HG03175 (cell line): ENCODE data around the gene GPLD1.
"Not testable (repeated sequence)": the region's sequence is repeated elsewhere in the genome, so short reads cannot be mapped to it uniquely, and the experiment has no call there.

Source experiments
- ATAC-seq: cut with Tn5 transposase; IDR thresholded peaks from one replicate; pipeline ENCODE4 v1.9.1; 2021; ENCODE audit warnings: mild to moderate bottlenecking, moderate library complexity; ENCODE audit not compliant: unreplicated experiment

The GPLD1 gene

GRCh38 chr6:24489470-24489869, at the start of gene GPLD1:
Gene GPLD1, minus strand, starts transcription at chr6:24489578. Its CDS starts 67 bp downstream, at chr6:24489511.
- ATAC-seq, result no peak

DNA sequence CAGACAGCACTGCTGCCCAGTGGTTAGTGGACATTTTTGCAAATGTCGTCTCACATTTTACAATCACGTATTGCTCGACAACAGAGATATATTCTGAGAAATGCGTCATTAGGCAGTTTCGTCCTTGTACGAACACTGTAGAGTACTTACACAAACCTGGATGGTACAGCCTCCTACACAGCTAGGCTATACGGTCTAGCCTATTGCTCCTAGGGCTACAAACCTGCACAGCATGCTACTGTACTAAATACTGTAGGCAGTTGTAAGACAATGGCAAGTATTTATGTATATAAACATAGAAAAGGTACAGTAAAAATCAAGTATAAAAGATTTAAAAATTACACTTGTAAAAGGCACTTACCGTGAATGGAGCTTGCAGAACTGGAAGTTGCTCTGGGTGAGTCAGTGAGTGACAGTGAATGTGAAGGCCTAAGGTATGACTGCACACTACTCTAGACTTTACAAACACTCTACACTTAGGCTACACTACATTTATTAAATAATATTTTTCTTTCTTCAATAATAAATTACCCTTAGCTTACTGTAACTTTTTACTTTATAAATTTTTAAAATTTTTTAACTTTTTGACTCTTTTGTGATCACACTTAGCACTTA, 48.5 kb upstream of the GPLD1 start:
- ATAC-seq, result no peak

- no peak for ATAC-seq
These were observed 47.8 kb upstream of the GPLD1 start for GRCh38 chr6:24537082-24537699.

- no peak for ATAC-seq
These were observed 47.1 kb upstream of the GPLD1 start for GRCh38 chr6:24536466-24536865.

DNA sequence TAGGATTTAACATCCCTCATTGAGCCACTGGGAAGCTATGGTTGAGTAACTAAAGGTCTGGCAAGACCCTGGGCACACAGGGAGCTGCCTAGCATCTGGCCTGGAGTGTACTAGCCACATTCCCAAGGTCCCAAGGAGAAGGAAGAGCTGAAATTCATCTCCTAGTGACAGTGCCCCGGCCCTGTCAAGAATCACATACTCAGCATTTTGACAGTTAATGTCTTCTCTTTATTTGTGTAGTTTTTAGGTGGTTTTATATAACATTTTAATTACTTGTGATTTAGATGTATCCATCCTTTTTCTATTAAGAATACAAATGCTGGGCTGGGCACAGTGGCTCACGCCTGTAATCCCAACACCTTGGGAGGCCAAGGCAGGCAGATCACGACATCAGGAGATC, 45.8 kb upstream of the GPLD1 start:
- no peak for ATAC-seq

DNA sequence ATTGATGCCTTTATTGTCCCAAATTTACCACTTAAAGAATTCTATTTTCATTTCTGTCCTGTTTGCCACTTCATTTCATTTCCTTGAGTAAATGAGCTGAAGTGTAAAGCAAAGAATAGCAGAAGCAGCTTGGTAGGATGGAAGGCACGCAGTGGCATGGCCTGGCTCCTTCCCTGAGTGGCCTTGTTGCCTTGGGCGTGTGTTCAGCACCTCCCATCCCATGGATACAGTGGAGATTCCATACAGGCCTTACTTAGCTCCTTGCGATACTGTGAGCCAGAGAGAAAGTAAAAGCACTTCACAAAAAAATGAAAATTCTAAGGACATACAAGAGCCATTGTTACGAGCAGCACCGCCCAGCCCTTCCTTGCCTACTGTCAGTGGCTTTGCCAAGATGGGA, 45.0 kb upstream of the GPLD1 start:
- ATAC-seq, result no peak

GRCh38 chr6:24529985-24530384, 40.6 kb upstream of the GPLD1 start:
- ATAC-seq, result no peak

DNA sequence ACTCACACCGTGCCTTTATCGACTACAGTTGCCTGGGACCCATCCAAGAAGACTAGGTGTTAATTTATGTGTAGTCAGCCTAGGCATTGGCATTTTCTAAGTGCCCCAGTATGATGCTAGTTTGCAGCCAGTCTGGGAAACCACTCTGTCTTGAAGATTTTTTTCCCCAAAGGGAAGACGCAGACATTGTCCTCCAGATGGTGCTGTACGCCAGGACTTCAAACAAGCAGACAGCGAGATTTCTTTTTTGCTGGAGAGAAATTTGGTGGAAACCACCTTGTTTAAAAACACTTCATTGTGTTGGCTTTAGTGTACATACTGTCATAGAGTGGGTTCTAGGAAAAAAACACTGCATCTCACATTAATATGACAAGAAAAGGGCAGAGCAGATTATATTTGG, 35.4 kb upstream of the GPLD1 start:
- no peak for ATAC-seq

DNA sequence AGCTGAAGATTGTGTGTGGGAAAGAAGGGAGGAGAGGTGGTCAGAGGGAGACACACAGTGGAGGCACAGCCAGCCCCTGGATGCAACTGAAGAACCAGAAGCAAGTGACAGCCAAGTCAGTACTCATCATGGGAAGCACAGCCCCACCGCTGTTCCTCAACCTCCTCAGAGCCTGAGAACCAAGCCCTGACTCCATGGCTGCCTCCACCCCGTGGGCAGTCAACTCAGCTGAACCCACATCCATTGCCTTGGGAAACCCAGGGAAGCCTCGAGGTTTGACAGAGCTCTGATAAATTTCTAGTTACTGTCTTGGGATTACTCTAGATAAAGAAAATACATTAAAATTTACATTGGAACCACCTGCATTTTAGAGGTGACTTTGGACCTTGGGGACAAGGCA, 35.0 kb upstream of the GPLD1 start:
- ATAC-seq, result no peak

DNA sequence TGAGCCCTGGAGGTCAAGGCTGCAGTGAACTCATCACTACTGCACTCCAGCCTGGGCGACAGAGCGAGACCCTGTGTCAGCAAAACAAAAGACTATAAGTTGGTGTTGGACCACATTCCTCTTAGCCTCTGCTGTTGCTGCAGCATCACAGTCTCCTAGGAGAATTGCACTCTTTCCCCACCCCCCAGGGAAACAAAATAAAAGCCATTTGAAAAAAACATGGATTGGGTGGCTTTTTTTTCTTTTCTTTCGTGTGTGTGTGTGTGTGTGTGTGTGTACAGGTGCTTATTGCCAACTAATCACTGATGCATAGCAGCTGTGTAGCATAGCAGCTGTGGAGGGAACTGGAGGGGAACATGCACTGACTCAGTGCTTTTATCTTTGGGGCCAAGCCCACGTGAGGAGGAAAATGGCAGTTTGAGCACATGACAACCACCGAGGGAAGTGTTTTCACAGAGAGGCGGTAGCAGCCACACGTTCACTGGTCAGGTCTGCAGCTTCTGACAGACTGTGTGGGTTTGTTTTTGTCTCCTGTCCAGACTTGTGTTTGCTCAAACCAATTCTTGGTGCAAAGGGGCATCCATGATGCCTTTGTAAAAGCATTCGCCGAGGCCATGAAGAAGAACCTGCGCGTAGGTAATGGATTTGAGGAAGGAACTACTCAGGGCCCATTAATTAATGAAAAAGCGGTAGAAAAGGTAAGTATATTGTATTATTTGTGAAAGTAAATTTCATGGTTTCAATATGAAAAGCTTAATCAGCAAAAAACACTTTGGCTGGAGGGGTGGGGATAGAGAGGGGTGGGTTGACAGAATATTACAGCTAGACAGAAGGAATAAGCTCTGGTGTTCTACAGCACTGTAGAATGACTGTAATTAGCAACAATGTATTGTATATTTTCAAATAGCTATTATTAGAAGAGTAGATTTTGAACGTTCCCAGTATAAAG, 33.1 kb upstream of the GPLD1 start:
- peak; percentile 56 for ATAC-seq

GRCh38 chr6:24520929-24521546, 31.7 kb upstream of the GPLD1 start:
- peak; percentile 49 for ATAC-seq

- peak; percentile 78 for ATAC-seq
These were observed 28.5 kb upstream of the GPLD1 start for GRCh38 chr6:24517659-24518543.

DNA sequence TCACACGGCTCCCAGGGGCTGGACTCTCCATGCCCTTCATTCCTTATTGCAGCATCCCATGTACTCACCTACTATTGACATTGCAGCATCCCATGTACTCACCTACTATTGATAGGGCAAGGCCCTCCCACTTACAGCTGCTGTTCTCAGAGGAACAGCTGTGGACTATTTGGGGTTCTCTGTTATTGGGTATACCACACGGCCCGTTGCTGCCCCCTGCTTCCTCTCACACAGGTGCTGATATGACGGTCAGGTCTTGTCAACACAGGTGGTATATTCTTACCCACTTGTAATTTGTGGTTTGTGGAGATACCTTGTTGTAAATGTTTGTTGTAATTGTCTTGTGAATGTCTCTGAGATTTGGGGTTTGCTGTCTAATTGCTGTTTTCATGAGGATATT, 24.2 kb upstream of the GPLD1 start:
- ATAC-seq, result no peak

GRCh38 chr6:24511976-24512375, 22.6 kb upstream of the GPLD1 start:
- ATAC-seq, result not testable (repeated sequence)

GRCh38 chr6:24506814-24507520, 17.6 kb upstream of the GPLD1 start:
- ATAC-seq, result no peak

DNA sequence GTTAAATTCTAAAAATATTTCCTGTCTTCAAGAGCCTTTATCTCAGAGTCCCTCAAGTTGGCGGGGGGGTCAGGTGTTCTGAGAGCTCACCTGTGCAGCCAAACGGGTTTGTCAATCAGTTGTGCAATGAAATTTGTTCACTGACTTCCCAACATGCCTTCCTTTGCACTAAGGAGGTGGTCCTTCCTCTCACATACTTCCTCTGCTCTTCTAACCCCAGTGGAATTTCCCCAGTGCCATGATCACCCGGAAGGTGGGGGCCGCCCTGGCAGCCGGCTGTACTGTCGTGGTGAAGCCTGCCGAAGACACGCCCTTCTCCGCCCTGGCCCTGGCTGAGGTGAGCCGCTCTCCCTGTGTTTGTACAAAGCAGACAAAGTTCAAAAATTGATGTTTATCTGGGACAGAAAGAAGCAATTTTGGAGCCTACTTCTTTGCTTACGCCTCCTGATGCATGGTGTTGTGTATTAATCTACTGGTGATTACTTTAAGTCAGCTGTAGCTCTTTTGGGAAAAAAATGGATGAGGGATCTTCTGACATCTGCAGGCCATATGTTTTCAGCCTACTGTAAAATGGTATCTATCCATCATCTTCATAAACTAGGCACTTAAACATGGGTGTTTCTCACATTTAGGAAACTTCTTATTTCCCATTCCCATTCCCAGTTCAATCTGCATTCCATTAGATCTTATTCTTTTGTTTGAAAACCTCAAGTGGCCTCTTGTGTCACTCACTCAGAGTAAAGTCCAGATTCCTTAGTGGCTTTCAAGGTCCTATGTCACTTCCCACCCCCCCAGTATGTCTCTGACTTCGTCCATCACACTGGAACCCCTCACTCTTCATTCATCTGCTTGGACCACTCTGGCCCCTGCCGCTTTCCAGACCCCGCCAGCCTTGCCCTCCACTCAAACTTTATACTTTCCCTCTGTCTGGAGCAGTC, 15.5 kb upstream of the GPLD1 start:
- no peak for ATAC-seq

DNA sequence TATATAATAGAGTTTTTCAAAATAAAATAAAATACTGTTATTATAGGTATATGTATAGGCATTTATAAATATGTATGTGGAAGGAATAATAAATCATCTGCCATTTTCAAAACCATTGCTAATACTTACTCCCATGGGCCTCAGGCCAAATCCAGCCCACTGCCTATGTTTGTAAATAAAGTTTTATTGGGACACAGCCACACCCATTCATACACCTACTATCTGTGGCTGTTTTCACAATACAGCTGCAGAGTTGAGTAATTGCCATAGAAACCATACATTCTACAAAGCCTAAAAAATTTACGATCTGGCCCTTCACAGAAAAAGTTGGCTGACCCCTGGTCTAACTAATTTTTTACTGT, 14.9 kb upstream of the GPLD1 start:
- no peak for ATAC-seq

DNA sequence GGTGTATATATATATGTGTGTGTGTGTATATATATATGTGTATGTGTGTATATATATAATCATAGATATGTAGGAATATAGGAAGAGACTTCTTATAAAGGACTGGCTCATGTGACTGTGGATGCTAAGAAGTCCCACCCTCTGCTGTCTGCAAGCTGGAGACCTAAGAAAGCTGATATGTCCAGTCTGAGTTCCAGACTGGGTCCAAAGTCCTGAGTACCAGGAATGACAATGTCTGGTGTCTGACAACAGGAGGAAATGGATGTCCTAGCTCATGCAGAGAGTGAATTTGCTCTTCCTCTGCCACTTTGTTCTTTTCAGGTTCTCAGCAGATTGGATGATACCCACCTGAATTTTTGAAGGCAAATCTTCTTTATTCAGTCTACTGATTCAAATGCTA, 12.5 kb upstream of the GPLD1 start:
- ATAC-seq, result no peak

GRCh38 chr6:24501374-24501773, 12.0 kb upstream of the GPLD1 start:
- no peak for ATAC-seq
